Loucy (cell line): ENCODE results near the gene LIN7B.

Experiments used
- CTCF ChIP-seq: fragments of 200-600 bp; sonication (generic); conservative IDR thresholded peaks from 2 replicates; pipeline ENCODE4 v1.5.1; 2014; ENCODE audit warnings: mild to moderate bottlenecking, antibody characterized with exemption, low read length
- EZH2phosphoT487 ChIP-seq: fragments of 200-600 bp; IDR thresholded peaks from 2 replicates; pipeline ENCODE4 v1.6.1; 2018; ENCODE audit warnings: antibody characterized with exemption, mild to moderate bottlenecking, moderate library complexity, borderline replicate concordance

- TF ChIP-seq CTCF: no peak
- TF ChIP-seq EZH2phosphoT487: no peak
These were observed 2.8 kb upstream of the LIN7B start for GRCh38 chr19:49111218-49111998.
